Esophagus muscularis mucosa (tissue), 3 donors: ENCODE results near the gene LMF2.

Experiments used
- CTCF ChIP-seq, 3 experiments: fragments of 200-600 bp in 2 of 3; fragments of 450-650 bp in 1 of 3; sonication (generic) in 2 of 3; IDR thresholded peaks; one replicate each; pipeline ENCODE4 v1.5.1; 2017 to 2019; ENCODE audit warnings: antibody characterized with exemption in 3 of 3, mild to moderate bottlenecking in 2 of 3, moderate library complexity in 1 of 3
- POLR2A ChIP-seq: fragments of 450-650 bp; IDR thresholded peaks from one replicate; pipeline ENCODE4 v1.6.1; 2017; ENCODE audit warnings: antibody characterized with exemption, moderate library complexity, mild to moderate bottlenecking, low read depth
- POLR2AphosphoS5 ChIP-seq, 2 donors: sonication (generic); formaldehyde crosslinking; IDR thresholded peaks; one replicate each; pipeline ENCODE4 v1.6.1; 2017; ENCODE audit warnings: antibody characterized with exemption in 2 of 2

GRCh38 chr22:50504369-50505211 is 2.9 kb downstream of the LMF2 start:
- TF ChIP-seq CTCF (IDR thresholded peaks at IDR 0.05) (no peak), POLR2A (no peak), POLR2AphosphoS5 (IDR thresholded peaks at IDR 0.05) (no peak)
